IMR-90 (cell line): ENCODE measurements around the gene NIPSNAP2. TPM values are rescaled to one million over a fixed set of nuclear protein-coding genes. Genes with fewer than 3 reads are reported as not detected.

Experiments
- ATAC-seq: fragments of 200-7000 bp; cut with Tn5 transposase; 2 replicates; pipeline ENCODE4 v1.9.1; 2020; ENCODE audit warnings: low read depth, mild to moderate bottlenecking, moderate library complexity
- BruUV-seq: library from RNA; stranded (reverse); fragments of 400-500 nt; replicated peaks from 2 replicates; lab custom pipeline; 2021; lab: Mats Ljungman, UMichigan
- CTCF ChIA-PET: fragments of 300-600 bp; formaldehyde crosslinking; extraction: SDS; loops from one replicate; lab custom pipeline; 2021; ENCODE audit warnings: antibody characterized with exemption; lab: Yijun Ruan, JAX
- POLR2A ChIA-PET: fragments of 300-600 bp; sonication (Branson Sonifier 250); formaldehyde crosslinking; loops from one replicate; lab custom pipeline; 2022; ENCODE audit warnings: antibody characterized with exemption; ENCODE audit not compliant: unreplicated experiment; lab: Charles Lee
- DNase-seq: peaks from one replicate; pipeline ENCODE4 v3.0.0; 2013
- H2AFZ ChIP-seq: replicated peaks from 2 replicates; pipeline ENCODE3; 2013; ENCODE audit warnings: low read length, mild to moderate bottlenecking; ENCODE audit not compliant: poor library complexity
- H2AK5ac ChIP-seq: 2 replicates; pipeline ENCODE4 v1.6.1; 2013; ENCODE audit warnings: low read depth, low read length, inconsistent platforms
- H2AK9ac ChIP-seq: replicated peaks from 2 replicates; pipeline ENCODE3; 2013; ENCODE audit warnings: mild to moderate bottlenecking, low read depth, low read length, moderate library complexity; ENCODE audit not compliant: poor library complexity
- H2BK120ac ChIP-seq: 2 replicates; pipeline ENCODE4 v1.6.1; 2013; ENCODE audit warnings: low read depth, low read length, inconsistent platforms
- H2BK15ac ChIP-seq: 3 replicates; pipeline ENCODE4 v1.6.1; 2013; ENCODE audit warnings: low read depth, low read length, inconsistent platforms
- H2BK20ac ChIP-seq: 2 replicates; pipeline ENCODE4 v1.6.1; 2013; ENCODE audit warnings: low read depth, mild to moderate bottlenecking, inconsistent platforms, low read length, moderate library complexity
- H2BK5ac ChIP-seq: 2 replicates; pipeline ENCODE4 v1.6.1; 2013; ENCODE audit warnings: mild to moderate bottlenecking, low read depth, low read length, inconsistent platforms; ENCODE audit not compliant: poor library complexity, severe bottlenecking
- H3K14ac ChIP-seq: replicated peaks from 2 replicates; pipeline ENCODE4 v1.6.1; 2013; ENCODE audit warnings: low read depth, low read length, inconsistent platforms
- H3K18ac ChIP-seq: 2 replicates; pipeline ENCODE4 v1.6.1; 2013; ENCODE audit warnings: low read depth, low read length, control low read depth
- H3K23ac ChIP-seq: 2 replicates; pipeline ENCODE4 v1.6.1; 2013; ENCODE audit warnings: low read depth, low read length, inconsistent platforms
- H3K27ac ChIP-seq: 2 replicates; pipeline ENCODE4 v1.5.1; 2013; ENCODE audit warnings: mild to moderate bottlenecking, control low read depth, low read length; ENCODE audit not compliant: insufficient read depth
- H3K27me3 ChIP-seq: 2 replicates; pipeline ENCODE4 v1.6.1; 2013; ENCODE audit warnings: low read length; ENCODE audit not compliant: control insufficient read depth, insufficient read depth
- H3K36me3 ChIP-seq: 2 replicates; pipeline ENCODE4 v1.6.1; 2013; ENCODE audit warnings: low read length, mixed read lengths; ENCODE audit not compliant: control insufficient read depth, insufficient read depth
- H3K4ac ChIP-seq: 2 replicates; pipeline ENCODE4 v1.6.1; 2013; ENCODE audit warnings: low read depth, low read length, inconsistent platforms
- H3K4me1 ChIP-seq: 2 replicates; pipeline ENCODE4 v1.6.1; 2013; ENCODE audit warnings: low read length, mixed read lengths; ENCODE audit not compliant: control insufficient read depth, insufficient read depth
- H3K4me2 ChIP-seq: 2 replicates; pipeline ENCODE4 v1.6.1; 2013; ENCODE audit warnings: low read depth, mild to moderate bottlenecking, control low read depth, low read length, moderate library complexity
- H3K4me3 ChIP-seq: 2 replicates; pipeline ENCODE4 v1.5.1; 2013; ENCODE audit warnings: low read depth, mild to moderate bottlenecking, control low read depth, low read length, moderate library complexity; ENCODE audit not compliant: insufficient read depth
- H3K56ac ChIP-seq: 2 replicates; pipeline ENCODE4 v1.6.1; 2013; ENCODE audit warnings: low read length, inconsistent platforms; ENCODE audit not compliant: insufficient read depth; ENCODE audit errors: extremely low read depth
- H3K79me1 ChIP-seq, 2 experiments: 2 replicates each; pipeline ENCODE4 v1.6.1; 2013; ENCODE audit warnings: low read length in 2 of 2, inconsistent platforms in 1 of 2, low read depth in 1 of 2
- H3K9ac ChIP-seq: 2 replicates; pipeline ENCODE4 v1.6.1; 2013; ENCODE audit warnings: low read depth, low read length, control low read depth
- H3K9me1 ChIP-seq: 2 replicates; pipeline ENCODE4 v1.6.1; 2013; ENCODE audit warnings: low read length, inconsistent platforms; ENCODE audit not compliant: insufficient read depth
- H3K9me3 ChIP-seq: 2 replicates; pipeline ENCODE4 v1.6.1; 2013; ENCODE audit warnings: low read length; ENCODE audit not compliant: control insufficient read depth, insufficient read depth
- H4K20me1 ChIP-seq: 2 replicates; pipeline ENCODE4 v1.6.1; 2013; ENCODE audit warnings: low read length, inconsistent platforms; ENCODE audit not compliant: insufficient read depth
- H4K5ac ChIP-seq: 2 replicates; pipeline ENCODE4 v1.6.1; 2013; ENCODE audit warnings: mild to moderate bottlenecking, low read depth, low read length, control low read depth
- H4K8ac ChIP-seq, 2 experiments: 2 replicates each; pipeline ENCODE4 v1.6.1; 2013; ENCODE audit warnings: low read depth in 2 of 2, low read length in 2 of 2, control low read depth in 1 of 2, inconsistent platforms in 1 of 2
- H4K91ac ChIP-seq: 2 replicates; pipeline ENCODE4 v1.6.1; 2013; ENCODE audit warnings: low read depth, low read length, inconsistent platforms; ENCODE audit not compliant: insufficient read depth
- BHLHE40 ChIP-seq: fragments of 150-350 bp; IDR thresholded peaks from 2 replicates; pipeline ENCODE4 v1.6.1; 2016; ENCODE audit warnings: mild to moderate bottlenecking, low read depth, low read length
- FOS ChIP-seq: fragments of 150-350 bp; IDR thresholded peaks from 2 replicates; pipeline ENCODE4 v1.6.1; 2016; ENCODE audit warnings: low read depth, low read length
- NFE2L2 ChIP-seq: fragments of 150-350 bp; IDR thresholded peaks from 2 replicates; pipeline ENCODE4 v1.6.1; 2016; ENCODE audit warnings: low read depth, mild to moderate bottlenecking, low read length
- RAD21 ChIP-seq: IDR thresholded peaks from 2 replicates; pipeline ENCODE4 v1.6.1; 2012; ENCODE audit warnings: low read length, improper control_type of control experiment
- WGBS, 2 experiments: methylation state at CpG; one replicate each; pipeline versions ENCODE4 v1.1.5 to v1.1.7; 2013; ENCODE audit warnings: missing lambda C conversion rate in 2 of 2; ENCODE audit not compliant: insufficient read length in 1 of 2; ENCODE audit errors: extremely low coverage in 2 of 2; 5-methylcytosine and 5-hydroxymethylcytosine counted together
- dilution Hi-C: fragments of 300-500 bp; cut with HindIII; formaldehyde crosslinking; loops from one replicate; pipeline ENCODE4 v1.14.3; 2018; ENCODE audit warnings: low sequenced_read_pairs; ENCODE audit not compliant: unreplicated experiment
- in situ Hi-C: fragments of 300-500 bp; cut with MboI; formaldehyde crosslinking; loops from 3 replicates; pipeline ENCODE4 v1.14.3; 2019; ENCODE audit warnings: low sequenced_read_pairs, inconsistent platforms, mixed read lengths
- intact Hi-C: fragments of 100-400 bp; cut with micrococcal nuclease; formaldehyde crosslinking; loops from 2 replicates; pipeline ENCODE4 v1.10.0; 2022
- polyA plus RNA-seq, 3 experiments: library from polyadenylated mRNA; depleted of rRNA; stranded (reverse); fragments of >200 nt; gene quantifications; 2 replicates each; pipeline ENCODE4 v1.2.3, GENCODE V29; 2012; ENCODE audit warnings: low replicate concordance in 1 of 3
- total RNA-seq: library from RNA; depleted of rRNA; stranded (reverse); fragments of >200 nt; gene quantifications from 2 replicates; pipeline ENCODE4 v1.2.3, GENCODE V29; 2012

Gene NIPSNAP2
- total and polyA plus RNA-seq, 2 of the 4 experiments (the other 2 are of a cell fraction), result 33.7 to 42.8 TPM

DNA sequence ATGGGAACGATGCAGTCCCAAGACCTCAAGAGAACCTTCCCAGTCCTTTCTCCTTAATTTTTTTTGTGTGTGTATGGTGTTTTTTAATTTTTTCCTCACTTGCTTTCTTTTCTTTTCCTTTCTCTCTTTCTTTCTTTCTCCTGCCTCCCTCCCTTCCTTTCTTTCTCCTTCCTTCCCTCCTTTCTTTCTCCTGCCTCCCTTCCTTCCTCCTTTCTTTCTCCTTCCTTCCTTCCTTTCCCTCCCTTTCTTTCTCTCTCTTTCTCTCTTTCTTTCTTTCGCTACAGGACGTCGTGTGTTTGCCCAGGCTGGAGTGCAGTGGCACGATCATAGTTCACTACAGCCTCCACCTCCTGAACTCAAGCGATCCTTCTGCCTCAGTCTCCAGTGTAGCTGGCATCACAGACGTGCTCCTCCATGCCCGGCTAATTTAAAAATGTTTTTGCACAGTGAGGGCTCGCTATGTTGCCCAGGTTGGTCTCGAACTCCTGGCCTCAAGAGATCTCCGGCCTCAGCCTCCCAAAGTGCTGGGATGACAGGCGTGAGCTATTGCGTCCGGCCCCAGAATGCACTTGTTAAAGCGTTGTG lies 709 bp upstream of the NIPSNAP2 start:
- in situ Hi-C loops, result loop anchor here (25.0 kb wide), 2 partner anchors 526 to 676 kb away; no protein-coding TSS in a partner anchor
- H3K4me2 ChIP-seq, result peak overlapping the region; percentile 85; the same call in 1 of the 2 replicates

More for the DNA sequence above, 709 bp upstream of the NIPSNAP2 start:
- no peak overlapping the region for H2BK120ac ChIP-seq
- POLR2A ChIA-PET, result no interaction called here
- H3K4me3 ChIP-seq, result peak overlapping the region; percentile 95; the same call in 1 of the 2 replicates
- H4K5ac ChIP-seq, result peak overlapping the region; percentile 31; the same call in 1 of the 2 replicates
- H3K9ac ChIP-seq, result no peak overlapping the region; the same call in 1 of the 2 replicates
- H3K4me1 ChIP-seq, result peaks cover 4% of the 10 kb centered on the region; the same call in 1 of the 2 replicates
- TF ChIP-seq RAD21 (no peak), BHLHE40 (no peak), FOS (no peak), NFE2L2 (no peak)
- H4K20me1 ChIP-seq, result peaks cover 5% of the 10 kb centered on the region
- no peak overlapping the region for H3K27ac ChIP-seq
- H3K79me1 ChIP-seq, result peaks cover 5 to 30% of the 10 kb centered on the region in 2 experiments
- H3K27me3 ChIP-seq, result no peaks in the 10 kb centered on the region
- CTCF ChIA-PET, result interaction anchor here (0.6 to 1.0 kb wide), 10 partner anchors 13 to 688 kb away, joined by 3 to 6 read pairs (median 4); no protein-coding TSS in a partner anchor
- ATAC-seq (no peak), DNase-seq (no peak)
- no peak overlapping the region for H3K4ac ChIP-seq
- H3K36me3 ChIP-seq, result peaks cover 2% of the 10 kb centered on the region; the same call in 1 of the 2 replicates
- no peak overlapping the region for H4K91ac ChIP-seq
- no peaks in the 10 kb centered on the region for H3K9me3 ChIP-seq
- H2BK5ac ChIP-seq, result no peak overlapping the region
- H2BK20ac ChIP-seq, result no peak overlapping the region
- H3K18ac ChIP-seq, result no peak overlapping the region
- WGBS, 2 experiments, result 88% methylated on average over 11 of the region's 15 CpGs; no CpG with 5 or more reads in 1 of the 2 experiments
- no peaks in the 10 kb centered on the region for H3K9me1 ChIP-seq
- H3K56ac ChIP-seq, result no peak overlapping the region
- H2BK15ac ChIP-seq, result no peak overlapping the region
- intact Hi-C loops (loop anchor here (1.0 to 2.0 kb wide), 2 partner anchors 322 to 683 kb away; no protein-coding TSS in a partner anchor), dilution Hi-C loops (no loop called here)
- H2AK9ac ChIP-seq, result peak overlapping the region; percentile 81
- peak overlapping the region in 1 of 2 experiments; percentile 89; a peak in 2 of 4 replicates for H4K8ac ChIP-seq
- no peak overlapping the region for H3K14ac ChIP-seq
- no TSS peak for BruUV-seq
- peak overlapping the region; percentile 49; the same call in 1 of the 2 replicates for H2AK5ac ChIP-seq
- H2AFZ ChIP-seq, result peak overlapping the region; percentile 84
- H3K23ac ChIP-seq, result no peak overlapping the region
